Measurements from ENCODE around the gene RNF121.
A peak's percentile ranks its signal among the peaks of the same experiment; 100 is the strongest.

RNF121 gene

GRCh38 chr11:71990701-71991100 is 61.9 kb downstream of the RNF121 start:
- no peak for DNase-seq (ENCODE audit: low spot score)

- DNase-seq (ENCODE audit: low spot score), result no peak
Measured at GRCh38 chr11:71991494-71991893, 62.6 kb downstream of the RNF121 start.

GRCh38 chr11:71992136-71992730 is 63.4 kb downstream of the RNF121 start:
- no peak for DNase-seq (ENCODE audit: low spot score)

DNA sequence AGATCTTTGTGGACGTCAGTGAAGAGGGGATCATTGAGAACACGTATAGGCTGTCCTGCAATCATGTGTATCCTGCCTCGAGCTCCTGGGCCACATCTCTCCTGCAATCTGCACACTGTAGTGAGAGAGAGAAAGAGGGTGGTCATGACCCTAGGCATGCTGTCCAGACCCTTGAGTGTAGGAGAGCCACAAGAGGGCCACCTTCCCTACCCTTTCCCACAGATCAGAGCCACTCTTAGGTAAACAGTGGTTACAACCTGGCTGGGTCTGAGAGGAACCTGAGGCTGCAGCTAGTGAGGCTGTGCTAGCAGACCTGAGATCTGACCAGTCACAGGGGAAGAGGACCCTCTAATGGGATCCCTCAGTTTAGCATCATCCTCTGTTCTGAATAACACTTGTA is 65.9 kb downstream of the RNF121 start:
- DNase-seq (ENCODE audit: low spot score), result no peak

DNA sequence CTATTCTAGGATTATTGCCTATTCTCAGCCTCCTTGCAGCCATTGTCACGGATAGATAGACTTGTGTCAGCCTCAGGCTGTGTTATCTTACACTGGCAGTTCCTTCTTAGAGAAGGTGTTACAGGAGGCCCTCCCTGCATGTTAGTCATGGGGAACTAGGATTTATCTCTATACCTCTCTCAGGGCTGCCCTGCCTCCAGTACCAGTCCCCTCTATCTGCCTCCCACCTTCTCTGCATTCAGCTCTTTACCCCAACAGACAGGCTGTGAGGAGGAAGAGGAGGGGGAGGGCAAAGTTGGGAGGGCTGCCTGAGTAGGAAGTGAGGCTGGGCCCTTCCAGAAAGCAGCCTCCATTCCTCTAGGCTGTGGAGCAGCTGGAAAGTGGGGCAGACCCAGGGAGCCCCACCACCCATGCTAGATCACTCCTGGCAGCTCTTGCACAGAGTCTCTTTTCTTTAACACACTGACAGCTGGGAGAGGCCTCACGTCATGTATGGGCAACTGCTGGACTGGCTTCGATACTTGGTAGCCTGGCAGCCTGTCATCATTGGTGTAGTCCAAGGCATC is 67.0 kb downstream of the RNF121 start:
- no peak for DNase-seq (ENCODE audit: low spot score)

DNA sequence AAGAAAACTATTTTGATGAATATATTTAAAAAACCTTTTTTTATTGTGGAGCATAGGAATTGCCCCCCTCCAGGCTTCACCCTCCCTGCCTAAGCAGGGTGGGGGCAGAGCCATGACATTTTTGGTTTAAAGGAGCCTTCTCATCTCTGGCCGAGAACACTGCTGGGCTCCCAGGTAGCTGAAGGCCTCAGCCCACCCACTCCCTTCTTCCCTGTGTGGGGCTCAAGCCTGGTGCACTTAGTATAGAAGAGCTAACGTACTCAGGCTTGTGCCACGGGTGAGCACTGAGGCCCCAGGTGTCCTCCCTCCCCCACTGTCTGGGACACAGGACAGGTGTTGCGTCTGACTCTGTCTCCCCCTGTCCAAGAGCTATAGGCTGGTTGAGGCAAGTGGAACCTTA is 67.7 kb downstream of the RNF121 start:
- no peak for DNase-seq (ENCODE audit: low spot score)

GRCh38 chr11:71996946-71997345 is 68.1 kb downstream of the RNF121 start:
- no peak for DNase-seq (ENCODE audit: low spot score)

DNA sequence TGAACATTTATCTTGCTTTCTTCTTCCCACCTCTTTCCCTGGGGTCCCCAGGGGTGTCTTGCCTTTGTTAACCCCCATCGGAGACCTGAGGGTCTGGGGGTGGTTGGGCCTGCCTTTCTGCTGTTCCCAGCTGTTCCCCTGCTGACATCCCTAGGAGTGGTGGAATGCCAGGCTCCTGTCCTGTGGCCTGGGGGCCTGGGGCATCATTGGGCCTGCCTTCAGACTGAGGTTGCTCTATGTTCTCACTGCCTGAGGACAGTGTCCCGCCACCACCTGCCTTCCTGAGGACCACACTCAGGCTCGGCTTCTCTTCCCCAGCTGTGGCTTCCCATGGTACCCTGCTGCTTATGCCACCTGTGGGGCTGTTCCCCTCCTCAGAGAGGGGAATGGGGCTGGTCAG is 68.7 kb downstream of the RNF121 start:
- DNase-seq (ENCODE audit: low spot score), result no peak

DNA sequence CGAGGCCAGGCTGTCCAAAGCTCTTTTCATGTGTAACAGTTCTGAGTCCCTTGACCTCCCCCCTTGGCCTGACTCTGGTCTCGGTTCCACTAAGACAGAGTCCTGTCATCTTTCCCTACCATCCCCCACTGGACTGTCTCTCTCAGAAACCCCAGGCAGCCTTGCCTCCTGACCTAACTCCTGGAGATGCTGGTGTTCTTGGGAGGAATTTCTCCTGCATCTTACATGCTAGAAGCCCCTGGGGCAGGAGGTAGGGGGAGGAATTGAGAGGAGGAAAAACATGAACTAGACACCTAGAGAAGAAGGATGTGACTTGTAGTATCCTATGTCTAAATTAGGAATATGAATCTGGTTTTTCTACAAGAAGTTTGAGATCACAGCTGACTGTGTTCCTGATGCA is 69.2 kb downstream of the RNF121 start:
- no peak for DNase-seq (ENCODE audit: low spot score)

DNA sequence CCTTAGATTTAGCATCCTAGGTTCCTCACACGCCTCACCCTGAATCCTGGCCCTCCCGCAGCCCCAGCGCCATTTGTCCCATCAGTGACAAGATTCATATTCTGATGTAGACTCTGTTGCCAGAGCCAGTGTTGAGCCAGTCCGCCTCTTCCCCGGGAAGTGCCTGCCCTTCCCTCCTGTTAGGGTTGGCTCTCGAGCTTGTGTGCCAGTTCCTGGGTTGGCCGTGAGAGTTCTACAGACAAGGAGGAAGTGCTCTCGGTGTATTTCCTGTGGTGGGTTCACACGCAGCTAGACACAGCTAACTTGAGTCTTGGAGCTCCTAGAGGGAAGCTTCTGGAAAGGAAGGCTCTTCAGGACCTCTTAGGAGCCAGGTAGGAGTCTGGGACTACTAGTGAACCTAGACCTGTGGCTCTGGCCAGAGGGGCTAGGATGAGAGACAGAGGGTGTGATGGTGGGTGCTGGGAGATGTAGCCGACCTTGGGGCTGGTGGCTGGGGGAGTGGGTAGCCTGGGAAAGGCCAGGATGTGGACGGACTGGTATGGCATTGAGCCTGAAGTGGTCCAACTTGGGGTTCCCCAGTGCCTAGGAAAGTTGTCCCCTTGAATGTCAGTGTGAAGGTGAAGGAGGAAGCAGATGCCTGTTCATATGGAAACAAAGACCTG is 69.9 kb downstream of the RNF121 start, which contains the start of gene IL18BP:
Gene IL18BP, plus strand, starts transcription at position 261 of the 662 bp plus-strand sequence. CDS start 1,076 bp downstream, outside the sequence.
- peak; percentile 50 for DNase-seq (ENCODE audit: low spot score)

DNA sequence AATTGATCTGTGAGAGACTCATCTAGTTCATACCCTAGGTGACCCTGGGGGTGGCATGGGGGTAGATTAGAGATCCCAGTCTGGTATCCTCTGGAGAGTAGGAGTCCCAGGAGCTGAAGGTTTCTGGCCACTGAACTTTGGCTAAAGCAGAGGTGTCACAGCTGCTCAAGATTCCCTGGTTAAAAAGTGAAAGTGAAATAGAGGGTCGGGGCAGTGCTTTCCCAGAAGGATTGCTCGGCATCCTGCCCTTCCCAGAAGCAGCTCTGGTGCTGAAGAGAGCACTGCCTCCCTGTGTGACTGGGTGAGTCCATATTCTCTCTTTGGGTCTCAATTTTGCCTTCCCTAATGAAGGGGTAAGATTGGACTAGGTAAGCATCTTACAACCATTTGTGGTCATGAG is 70.5 kb downstream of the RNF121 start:
- DNase-seq (ENCODE audit: low spot score), result no peak

GRCh38 chr11:71999798-72000197 is 71.0 kb downstream of the RNF121 start:
- no peak for DNase-seq (ENCODE audit: low spot score)

GRCh38 chr11:72000202-72000867 is 71.5 kb downstream of the RNF121 start:
- DNase-seq (ENCODE audit: low spot score), result no peak

GRCh38 chr11:72001285-72001684 is 72.4 kb downstream of the RNF121 start:
- no peak for DNase-seq (ENCODE audit: low spot score)

GRCh38 chr11:72001834-72002591 is 73.2 kb downstream of the RNF121 start:
- no peak for DNase-seq (ENCODE audit: low spot score)

- no peak for DNase-seq (ENCODE audit: low spot score)
Measured at GRCh38 chr11:72002841-72003775, 74.3 kb downstream of the RNF121 start.

GRCh38 chr11:72003776-72004171 is 74.9 kb downstream of the RNF121 start:
- DNase-seq (ENCODE audit: low spot score), result no peak

DNA sequence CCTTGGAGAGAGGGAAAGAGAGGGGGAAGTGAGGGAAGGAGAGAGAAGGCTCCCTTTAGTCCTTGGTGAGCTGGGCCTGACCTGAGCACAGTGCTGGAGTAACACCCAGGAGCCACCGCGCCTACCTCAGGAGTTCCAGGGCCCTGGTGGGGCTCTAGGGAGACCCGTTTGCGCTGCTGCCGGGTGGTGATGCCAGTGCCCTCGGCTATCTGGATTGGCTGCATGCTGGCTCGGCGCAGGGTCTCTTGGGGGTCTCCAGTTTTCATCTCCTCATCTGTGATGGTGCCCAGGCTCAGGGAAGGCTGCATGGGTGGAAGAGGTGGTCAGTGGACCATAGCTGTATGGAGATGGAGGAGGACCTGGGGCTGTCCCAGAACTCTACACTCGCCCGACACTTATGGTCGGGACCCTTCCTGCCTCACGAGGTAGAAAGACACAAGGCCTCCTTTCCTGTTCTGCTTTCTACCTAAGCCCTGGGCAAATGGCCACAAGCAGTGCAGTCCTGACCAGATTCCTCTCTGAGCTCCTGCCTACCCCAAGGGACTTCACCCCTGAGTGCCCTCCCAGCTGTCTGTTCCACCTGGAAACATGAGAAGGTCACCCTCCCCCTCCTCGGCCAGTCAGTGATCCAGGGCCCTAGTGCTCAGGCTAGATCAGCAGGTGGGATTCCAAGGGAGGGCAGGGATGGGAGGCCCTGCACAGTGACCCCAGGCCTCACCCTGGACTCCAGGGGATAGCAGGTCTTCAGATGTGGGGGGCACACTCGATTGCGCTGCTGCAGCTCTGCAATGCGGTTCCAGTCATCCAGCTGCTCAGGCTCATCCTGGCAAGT is 75.9 kb downstream of the RNF121 start:
- DNase-seq (ENCODE audit: low spot score), result no peak

DNA sequence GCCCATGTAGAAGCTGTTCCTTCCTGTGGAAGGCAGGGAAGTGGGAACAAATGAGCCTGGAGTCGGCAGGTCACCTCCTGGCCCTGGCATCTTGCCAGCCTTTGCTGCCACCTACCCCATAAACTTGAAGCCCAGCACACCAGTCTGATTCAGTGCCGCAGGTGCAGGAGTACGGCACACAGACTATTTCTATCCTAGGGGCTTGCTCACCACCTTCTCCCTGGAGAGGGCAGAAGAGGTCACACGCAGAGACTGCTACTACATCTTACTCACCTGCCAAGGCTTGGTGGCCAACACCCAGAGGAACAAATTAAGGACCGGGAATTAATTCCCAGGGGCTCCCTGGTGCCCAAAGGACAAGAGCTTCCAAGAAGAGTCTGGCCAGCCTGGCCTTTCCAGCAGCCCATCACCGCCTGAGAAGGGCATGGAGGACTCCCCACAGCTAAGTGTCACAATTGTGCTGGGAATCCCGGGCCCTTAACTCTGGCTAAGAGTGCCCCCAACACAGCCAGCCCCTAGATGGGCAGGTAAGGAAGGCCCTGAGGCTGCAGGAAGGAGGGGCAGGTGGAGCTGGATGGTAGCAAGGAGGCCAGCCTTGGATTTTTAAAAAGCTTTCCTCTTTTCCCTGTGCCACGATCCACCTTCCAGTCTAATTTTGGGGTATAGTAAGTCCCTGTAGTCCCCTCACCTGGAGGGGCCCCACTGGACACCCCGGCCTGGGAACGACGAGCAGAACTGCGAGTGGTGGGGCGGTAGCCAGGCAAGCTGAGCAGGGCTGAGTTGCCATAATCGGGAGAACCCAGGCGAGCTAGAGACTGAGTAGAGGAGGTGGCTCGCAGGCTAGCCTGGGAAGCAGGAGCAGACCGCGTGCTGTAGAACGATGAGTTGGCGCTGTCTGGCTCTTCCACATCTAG is 76.8 kb downstream of the RNF121 start:
- no peak for DNase-seq (ENCODE audit: low spot score)

Measured in CD4-positive, alpha-beta T cell treated with Interleukin-15 for 4 hours (primary cell).